CMK (cell line): ENCODE results near the gene MFSD6L.

Source experiments
- DNase-seq: peaks from one replicate; pipeline ENCODE4 v3.0.0-alpha.2; 2010; ENCODE audit warnings: low read depth

Gene MFSD6L, protein sequence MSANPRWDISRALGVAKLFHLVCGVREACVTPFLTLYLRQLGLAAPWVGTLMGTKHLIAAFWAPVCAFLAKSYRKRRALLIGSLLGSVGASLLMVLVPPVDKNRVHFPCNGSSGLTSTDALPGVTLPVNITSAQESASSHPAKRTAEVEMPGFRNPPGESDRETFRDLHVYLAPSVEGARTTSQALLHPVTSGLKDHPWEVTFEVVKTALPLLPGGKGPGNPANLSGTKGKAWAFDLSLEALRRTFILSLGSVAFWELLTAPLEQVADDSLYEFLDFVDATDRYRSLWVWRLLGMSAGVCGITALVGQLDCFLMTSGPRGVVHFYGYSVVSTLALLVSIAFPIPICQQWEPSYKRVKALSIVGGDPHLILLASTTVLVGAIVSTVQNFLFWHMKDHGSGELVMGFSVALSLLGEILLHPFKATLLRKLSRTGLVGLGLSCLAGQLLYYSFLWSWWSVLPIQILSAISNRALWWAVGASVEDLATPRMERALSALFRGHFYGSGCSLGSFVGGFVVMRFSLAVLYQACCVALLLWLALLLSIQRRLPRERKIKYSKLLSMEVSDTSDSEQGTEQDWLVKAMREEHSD

GRCh38 chr17:8798846-8799569 lies at the start of gene MFSD6L:
MFSD6L (minus strand) TSS chr17:8799365; CDS start chr17:8799120, 245 bp downstream.
- DNase-seq = no peak

GRCh38 chr17:8847891-8848290 lies 48.7 kb upstream of the MFSD6L start:
- no peak for DNase-seq

DNA sequence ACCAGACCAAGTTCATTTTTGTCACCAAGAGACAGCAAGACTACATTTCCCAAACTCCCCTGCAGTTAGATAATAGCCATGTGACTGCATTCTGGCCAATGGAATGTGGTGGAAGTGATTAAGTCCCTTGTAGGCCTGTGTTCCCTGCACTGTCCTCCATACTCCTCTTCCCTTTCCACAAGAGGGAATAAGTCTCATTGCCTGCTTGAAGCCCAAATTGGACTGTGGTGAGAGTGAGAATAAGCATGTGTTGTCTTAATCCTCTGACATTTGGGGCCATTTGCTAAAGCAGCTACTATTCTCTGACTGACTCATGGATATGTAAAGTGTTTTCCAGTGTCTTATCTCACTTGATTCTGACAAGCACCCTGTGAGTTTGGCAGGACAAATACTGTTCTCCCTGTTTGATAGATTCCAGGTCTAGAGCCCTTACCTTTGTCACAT lies 47.6 kb upstream of the MFSD6L start:
- no peak for DNase-seq

DNA sequence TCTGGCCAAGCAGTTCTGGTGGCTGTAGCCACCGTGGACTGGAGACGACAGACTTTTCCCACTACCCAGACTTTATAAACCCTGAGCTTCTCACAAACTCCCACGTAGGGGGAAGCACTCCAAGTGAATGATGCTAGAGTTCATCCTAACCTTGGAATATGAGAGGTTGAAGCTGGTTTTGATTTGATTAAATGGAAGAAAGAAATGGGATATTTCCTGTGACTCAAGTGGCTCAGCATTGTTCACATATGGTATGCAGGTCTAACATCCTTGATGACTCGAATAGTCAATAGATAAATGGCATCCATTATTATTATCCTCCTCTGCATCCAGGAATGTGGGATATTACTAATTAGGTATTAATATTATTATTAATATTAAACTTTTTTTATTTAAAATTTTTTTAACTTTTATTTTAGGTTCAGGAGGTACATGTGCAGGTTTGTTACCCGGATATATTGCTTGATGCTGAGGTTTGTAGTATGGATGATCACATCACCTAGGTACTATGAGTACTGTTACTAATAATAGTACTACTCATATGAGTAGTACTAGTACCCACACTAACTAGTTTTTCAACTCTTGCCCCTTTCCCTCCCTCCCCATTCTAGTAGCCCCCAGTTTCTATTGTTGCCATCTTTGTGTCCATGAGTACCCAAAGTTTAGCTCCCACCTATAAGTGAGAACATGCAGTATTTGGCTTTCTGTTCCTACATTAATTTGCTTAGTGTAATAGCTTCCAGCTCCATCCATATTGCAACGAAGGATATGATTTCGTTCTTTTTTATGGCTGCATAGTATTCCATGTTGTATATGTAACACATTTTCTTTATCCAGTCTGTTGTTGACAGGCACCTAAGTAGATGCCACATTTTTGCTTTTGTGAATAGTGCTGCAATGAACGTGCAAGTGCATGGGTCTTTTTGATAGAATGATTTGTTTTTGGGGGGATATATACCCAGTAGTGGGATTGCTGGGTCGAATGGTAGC lies 45.4 kb upstream of the MFSD6L start:
- DNase-seq = no peak

DNA sequence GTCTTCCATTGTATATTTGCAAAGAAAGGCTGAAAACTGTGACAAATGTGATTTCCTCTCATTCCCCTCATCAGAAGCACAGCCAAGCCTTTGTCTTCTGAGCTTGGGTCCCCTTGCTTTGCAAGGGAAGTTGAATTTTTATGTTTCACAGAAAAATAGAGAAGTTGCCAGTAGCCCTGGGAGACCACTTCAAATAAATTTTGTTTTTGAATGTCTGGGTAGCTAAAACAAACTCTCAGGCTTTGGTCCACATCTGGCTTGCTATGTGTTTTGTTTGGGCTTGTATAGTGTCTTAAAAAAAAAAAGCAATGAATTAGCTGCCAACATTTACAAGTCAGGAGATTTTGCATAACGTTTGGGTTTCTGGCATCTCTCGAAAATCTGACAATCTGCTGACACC lies 44.2 kb upstream of the MFSD6L start:
- DNase-seq = no peak

DNA sequence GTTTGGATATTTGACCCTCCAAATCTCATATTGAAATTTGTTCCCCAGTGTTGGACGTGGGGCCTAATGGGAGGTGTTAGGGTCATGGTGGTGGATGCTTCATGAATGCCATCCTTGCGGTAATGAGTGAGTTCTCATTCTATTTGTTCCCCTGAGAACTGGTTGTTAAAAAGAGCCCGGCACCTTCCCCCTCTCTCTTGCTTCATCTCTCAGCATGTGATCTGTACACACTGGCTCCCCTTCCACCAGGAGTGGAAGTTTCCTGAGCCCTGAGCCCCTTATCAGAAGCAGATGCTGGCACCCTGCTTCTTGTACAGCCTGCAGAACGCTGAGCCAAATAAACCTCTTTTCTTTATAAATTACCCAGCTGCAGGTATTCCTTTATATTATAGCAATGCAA lies 42.7 kb upstream of the MFSD6L start:
- DNase-seq = no peak

- DNase-seq = no peak
These were observed 40.3 kb upstream of the MFSD6L start for GRCh38 chr17:8839410-8839935.

DNA sequence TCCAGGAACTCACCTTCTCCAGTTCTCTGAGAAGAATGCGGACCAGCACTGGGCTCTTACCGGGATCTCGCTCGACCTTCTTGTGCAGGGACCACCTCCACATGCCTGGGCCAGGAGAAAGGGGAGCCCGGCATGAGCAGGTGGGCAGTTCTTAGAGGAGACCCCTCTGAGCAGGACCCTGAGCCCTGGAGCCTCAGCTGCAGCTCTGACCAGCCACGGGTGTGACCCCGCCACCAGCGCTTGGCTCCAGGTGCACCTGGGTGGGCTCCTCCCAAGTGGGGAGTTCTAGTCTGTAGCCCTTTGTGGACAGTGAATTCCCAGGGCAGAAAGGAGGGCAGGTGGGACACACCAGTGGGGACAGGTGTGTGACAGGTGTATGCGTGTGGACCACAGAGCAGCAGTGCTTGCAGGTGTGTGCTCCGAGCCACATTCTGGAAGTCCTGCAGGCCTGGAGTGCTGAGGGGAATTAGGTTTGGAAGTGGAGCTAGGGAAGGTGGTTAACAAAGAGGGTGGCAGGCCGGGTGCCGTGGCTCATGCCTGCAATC lies 39.5 kb upstream of the MFSD6L start:
- no peak for DNase-seq

GRCh38 chr17:8837563-8838075 lies 38.5 kb upstream of the MFSD6L start:
- no peak for DNase-seq

DNA sequence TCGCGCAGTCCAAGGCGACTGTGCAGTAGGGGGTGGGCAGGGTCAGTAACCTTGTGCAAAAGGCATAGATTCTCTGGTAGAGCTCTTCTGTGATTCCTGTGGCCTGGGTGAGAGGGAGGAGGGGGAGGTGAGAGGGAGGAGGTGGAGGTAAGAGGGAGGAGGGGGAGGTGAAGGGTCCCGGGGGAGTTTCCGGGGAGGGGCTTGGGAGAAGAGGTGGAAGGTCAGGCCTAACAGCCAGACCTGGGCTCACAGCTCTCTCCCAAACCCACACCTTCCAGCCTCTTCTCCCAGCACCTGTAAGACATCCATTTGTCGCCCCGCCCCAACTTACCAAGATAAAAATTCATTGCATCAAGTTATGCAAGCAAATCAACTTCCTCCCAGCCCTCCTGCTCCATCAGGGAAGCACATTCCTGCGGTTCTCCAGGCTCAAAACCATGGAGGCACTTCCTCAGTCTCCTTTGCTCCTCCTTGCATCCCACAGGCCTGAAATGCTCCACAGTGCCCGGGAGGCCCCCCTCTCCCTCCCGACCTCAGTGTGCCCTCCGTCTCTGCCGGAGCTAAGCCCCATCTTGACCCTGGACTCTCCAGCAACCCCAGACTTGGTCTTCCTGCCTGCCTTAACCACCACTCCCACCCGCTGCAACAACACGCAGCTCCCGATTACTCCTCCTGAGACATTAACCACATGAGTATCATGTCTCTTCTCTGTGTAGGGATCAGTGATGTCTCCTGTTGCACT lies 37.8 kb upstream of the MFSD6L start:
- no peak for DNase-seq

DNA sequence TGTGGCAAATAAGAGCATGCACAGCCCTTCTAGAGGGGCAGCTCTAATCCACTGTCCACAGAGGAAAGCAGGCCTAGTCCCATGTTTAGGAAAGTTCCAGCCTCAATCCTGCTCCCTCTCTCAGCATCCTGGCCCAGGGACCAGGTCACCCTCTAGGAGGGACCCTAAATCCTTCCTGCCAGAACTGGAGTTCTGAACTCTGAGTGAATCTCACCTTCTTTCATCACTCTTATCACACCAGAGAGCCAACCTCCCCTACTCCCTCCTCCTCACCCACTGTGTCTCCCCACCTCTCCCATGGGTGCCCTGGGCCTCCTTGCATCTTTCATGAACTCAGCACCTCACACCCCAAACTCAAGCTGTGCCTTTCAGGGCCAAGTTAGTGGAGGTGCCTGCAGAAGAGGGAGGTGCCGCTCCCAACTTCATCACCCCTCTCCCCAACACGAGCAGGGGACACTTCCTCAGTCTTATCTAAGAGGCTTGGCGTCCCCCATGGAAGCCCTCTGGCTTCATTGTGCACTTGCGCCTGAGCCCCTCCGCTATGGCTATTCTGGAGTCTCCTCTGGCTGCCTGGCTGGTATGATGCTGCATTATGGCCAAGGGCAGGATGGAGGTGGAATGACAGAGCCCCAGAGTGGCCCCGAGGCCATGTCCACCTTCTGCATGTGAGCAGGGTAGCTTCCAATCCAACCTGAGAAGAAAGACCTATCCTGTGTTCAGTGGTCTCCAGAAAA lies 36.6 kb upstream of the MFSD6L start:
- DNase-seq = no peak

- DNase-seq = no peak
These were observed 35.9 kb upstream of the MFSD6L start for GRCh38 chr17:8835106-8835505.

DNA sequence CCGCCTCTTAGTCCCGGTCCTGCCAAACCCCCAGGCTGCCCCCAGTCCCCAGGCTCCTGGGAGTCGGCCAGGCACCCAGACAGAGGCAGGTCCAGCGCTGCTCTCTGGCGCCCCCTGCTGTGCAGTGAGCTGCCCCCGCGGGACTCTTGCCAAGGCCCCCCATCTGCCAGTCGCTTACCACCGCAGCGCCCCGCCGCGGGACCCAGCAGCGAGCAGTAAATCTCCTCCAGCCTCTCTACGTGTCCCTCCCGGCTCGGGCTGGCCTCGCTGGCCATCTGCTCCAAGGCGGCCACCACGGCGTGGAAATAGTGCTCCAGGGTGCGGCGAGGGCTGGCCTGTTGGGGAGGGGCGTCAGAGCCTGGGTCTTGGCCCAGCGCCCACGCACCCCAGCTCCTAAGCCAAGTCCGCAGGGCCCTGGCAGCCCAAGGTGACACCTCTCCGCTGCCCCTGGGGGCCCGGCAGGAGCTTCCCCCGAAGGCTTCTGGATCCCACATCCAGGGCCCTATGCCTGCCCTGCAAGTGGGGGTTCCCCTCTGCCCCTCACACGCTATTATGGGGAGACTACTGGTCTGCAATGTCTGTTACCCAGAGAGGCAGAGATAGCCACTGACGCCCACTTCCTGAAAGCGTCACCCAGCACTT lies 33.7 kb upstream of the MFSD6L start:
- DNase-seq = no peak

GRCh38 chr17:8831234-8831849 lies 32.2 kb upstream of the MFSD6L start:
- DNase-seq = no peak

DNA sequence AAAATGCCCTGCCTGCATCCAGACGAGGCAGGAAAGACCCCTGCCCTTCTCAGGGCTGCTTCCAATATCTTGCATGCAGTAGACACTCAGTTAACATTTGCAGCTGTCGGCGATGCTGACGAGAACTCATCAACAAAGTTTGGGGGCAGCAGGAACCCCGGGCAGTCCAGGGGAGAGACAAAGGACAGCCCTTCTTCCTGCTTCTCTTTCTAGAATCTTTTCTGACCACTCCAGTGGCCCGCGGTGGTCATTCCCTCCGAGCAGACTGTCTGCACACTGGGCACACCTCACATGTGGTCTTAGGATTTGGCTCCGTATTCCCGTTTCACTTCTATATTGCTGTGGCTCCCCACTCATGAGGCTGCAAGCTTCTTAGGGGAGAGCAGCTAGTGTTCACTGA lies 31.0 kb upstream of the MFSD6L start:
- no peak for DNase-seq

- DNase-seq = no peak
These were observed 30.1 kb upstream of the MFSD6L start for GRCh38 chr17:8829036-8829941.

DNA sequence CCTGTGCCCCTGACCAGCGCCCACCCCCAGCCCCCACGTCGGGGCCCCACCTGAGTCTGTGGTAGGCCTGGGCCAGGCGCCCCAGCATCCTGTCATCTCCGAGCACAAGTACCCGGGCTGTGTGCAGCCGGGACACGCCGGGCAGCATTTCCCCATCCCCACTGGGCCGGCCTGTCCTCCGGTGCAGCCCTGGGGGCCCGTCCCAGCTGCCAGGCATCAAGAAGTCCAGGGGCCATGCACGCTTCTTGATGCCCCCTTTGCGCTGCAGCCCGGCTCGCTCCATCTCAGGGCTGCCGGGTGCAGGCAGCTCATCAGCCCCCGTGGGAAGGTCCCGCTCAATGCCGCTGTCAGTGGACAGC lies 29.3 kb upstream of the MFSD6L start:
- no peak for DNase-seq
